ENCODE data around the gene THAP4. TPM values are rescaled to one million over a fixed set of nuclear protein-coding genes. Genes with fewer than 3 reads are reported as not detected.

Gene THAP4
- total RNA-seq, 2 donors from 2014 or later = 76.8 to 94.7 TPM

DNA sequence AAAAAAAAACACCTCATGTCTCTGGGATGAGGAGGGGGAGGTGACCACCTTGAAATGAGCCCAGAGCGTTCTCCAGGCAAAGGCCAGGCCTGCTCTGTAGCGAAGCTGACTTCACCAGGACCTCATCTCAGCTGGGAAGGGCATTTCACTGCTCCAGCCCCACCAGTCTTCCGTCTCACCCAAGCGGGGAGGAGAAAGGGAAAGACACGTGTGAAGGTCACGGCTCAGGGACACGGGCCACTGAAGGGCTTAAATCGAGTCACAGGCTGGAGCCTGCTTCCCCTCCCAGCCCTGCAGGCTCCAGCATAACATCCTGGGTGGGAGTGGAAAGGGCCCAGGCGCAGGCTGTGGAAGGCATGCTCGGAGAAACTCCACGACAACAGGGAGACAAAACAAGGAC, 18.1 kb downstream of the THAP4 start:
- no peak for DNase-seq (ENCODE audit: low spot score)
- peak overlapping the region in 1 of 2 donors; percentile 67 for H3K27ac ChIP-seq

GRCh38 chr2:241618296-241618805, 18.6 kb downstream of the THAP4 start:
- no peak for DNase-seq (ENCODE audit: low spot score)
- Histone ChIP-seq H3K4me1 (peaks cover 0 to 40% of the 10 kb centered on the region in 2 donors), H3K36me3 (no peaks in the 10 kb centered on the region), H3K27ac (peak overlapping the region; percentile 59 to 67), H3K27me3 (no peaks in the 10 kb centered on the region), H3K4me3 (no peak overlapping the region), H3K9me3 (no peaks in the 10 kb centered on the region)
- TF ChIP-seq, protein P1, sequence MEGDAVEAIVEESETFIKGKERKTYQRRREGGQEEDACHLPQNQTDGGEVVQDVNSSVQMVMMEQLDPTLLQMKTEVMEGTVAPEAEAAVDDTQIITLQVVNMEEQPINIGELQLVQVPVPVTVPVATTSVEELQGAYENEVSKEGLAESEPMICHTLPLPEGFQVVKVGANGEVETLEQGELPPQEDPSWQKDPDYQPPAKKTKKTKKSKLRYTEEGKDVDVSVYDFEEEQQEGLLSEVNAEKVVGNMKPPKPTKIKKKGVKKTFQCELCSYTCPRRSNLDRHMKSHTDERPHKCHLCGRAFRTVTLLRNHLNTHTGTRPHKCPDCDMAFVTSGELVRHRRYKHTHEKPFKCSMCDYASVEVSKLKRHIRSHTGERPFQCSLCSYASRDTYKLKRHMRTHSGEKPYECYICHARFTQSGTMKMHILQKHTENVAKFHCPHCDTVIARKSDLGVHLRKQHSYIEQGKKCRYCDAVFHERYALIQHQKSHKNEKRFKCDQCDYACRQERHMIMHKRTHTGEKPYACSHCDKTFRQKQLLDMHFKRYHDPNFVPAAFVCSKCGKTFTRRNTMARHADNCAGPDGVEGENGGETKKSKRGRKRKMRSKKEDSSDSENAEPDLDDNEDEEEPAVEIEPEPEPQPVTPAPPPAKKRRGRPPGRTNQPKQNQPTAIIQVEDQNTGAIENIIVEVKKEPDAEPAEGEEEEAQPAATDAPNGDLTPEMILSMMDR (IDR thresholded peaks at IDR 0.05) = no peak

More for the DNA sequence above, 18.1 kb downstream of the THAP4 start:
- TF ChIP-seq, protein P1 (IDR thresholded peaks at IDR 0.05) = no peak
- H3K4me1 ChIP-seq = peaks cover 0 to 40% of the 10 kb centered on the region in 2 donors
- no peaks in the 10 kb centered on the region for H3K9me3 ChIP-seq
- no peaks in the 10 kb centered on the region for H3K36me3 ChIP-seq
- no peaks in the 10 kb centered on the region for H3K27me3 ChIP-seq
- no peak overlapping the region for H3K4me3 ChIP-seq

DNA sequence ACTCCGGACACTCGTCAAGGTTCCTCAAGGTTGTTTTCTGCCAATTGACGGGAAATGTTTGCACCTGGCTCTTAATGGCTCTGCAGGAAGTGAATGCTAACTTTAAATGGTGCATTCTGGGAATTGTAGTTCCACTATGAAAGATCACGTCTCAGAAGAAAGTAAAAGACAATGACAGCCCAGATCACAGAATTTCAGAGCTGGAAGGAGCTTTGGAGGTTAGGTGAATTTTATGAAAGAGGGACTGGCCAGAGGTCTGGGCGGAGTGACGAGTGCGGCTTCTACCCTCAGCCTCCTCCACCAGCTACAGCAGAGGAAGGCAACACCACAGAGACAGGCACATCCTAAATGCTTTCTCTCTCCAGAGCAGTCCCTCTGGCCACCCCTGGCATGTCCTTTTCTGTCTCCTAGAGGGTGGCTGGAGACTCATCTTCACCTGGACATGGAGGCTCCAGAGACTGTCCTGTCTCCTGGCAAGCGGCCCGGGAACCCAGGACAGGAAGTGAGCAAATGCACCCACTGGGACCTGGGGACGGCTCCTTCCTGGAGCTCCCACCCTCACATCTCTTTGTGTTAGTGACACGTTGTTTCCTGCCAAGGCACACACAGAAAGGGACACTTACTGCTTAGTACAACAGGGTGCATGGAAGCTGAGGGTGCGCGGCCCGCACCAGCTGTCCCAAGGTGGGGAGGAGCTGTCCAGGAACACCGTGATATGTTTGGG, 19.4 kb downstream of the THAP4 start:
- peaks cover 0 to 42% of the 10 kb centered on the region in 2 donors for H3K4me1 ChIP-seq
- TF ChIP-seq, protein P1 (IDR thresholded peaks at IDR 0.05) = no peak
- DNase-seq (ENCODE audit: low spot score) = no peak
- H3K27me3 ChIP-seq = no peaks in the 10 kb centered on the region
- peak overlapping the region; percentile 23 to 39 for H3K4me3 ChIP-seq
- H3K9me3 ChIP-seq = no peaks in the 10 kb centered on the region
- no peaks in the 10 kb centered on the region for H3K36me3 ChIP-seq
- peak overlapping the region; percentile 59 to 67 for H3K27ac ChIP-seq

DNA sequence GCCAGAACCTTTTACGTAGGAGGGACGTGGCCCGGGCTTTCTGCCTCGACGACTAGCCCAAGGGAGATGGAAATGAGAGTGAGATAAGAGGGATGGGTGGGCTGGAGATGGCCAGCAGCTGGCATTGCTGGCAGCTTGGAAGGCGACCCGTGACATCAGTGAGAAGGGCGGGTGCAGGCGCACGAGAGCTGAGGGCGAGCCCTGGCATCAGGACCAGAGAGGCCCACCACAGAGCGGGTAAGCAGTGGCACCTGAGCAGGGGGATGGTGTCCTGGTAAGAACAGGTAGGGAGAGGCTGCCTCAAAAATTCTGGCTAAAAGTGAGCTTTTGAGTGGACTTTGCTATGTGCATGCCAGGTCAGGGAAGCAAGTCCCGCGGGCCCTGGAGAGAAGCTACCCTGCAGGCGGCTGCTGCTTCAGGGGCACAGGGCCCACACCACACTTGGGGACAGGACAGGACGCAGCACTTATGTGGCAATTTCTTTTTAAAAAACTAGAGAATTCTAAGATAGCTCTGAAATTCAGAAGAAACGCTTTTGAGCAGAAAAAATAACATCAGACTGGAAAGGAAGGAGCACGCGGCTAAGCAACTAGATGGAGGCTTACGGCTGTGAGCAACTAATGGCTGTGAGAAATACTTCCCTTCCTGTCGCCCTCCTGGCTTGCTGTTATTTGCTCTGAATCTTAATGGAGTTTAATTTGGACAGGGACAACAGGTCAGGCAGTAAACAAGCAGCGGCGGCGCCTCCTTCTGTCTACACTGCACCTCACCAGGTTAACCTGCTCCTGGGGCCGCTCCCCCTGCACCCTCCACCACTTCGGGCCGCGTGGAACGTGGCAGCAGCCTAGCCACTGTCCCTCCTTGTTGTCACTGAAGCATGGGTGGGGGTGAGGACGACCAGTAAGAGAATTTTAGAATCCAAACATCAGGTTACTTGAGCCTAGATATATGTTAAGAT, 20.5 kb downstream of the THAP4 start:
- TF ChIP-seq, protein P1 (IDR thresholded peaks at IDR 0.05) = no peak
- H3K9me3 ChIP-seq = no peaks in the 10 kb centered on the region
- no peak for DNase-seq (ENCODE audit: low spot score)
- H3K27me3 ChIP-seq = no peaks in the 10 kb centered on the region
- peak overlapping the region; percentile 59 to 67 for H3K27ac ChIP-seq
- no peaks in the 10 kb centered on the region for H3K36me3 ChIP-seq
- H3K4me3 ChIP-seq = peak overlapping the region; percentile 23 to 39
- H3K4me1 ChIP-seq = peaks cover 0 to 46% of the 10 kb centered on the region in 2 donors

DNA sequence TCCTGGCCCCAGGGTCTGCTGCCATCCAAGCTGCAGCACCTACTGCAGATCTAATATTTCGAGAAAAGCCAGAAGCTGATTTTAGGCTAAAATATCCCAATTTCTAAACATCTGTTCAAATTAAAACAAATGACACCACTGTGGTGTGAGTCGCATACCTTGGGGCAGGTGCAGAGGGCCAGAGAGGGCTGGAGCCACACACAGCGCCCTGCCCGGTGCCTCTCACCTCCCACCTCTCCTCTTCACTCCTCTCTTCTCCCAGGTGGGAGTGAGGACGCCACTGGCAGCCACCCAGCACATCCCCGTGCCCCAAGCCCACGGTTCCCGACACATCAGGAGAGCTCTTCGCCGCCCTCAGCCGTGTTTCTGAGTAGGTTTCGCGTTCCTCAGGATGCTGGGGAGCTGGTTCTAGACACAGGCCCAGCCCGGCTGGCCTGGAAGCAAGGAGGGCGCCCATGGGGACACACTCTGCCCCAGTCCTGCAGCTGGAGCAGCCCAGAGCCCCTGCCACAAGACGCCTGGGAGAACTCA, 21.4 kb downstream of the THAP4 start:
- no peaks in the 10 kb centered on the region for H3K27me3 ChIP-seq
- H3K4me1 ChIP-seq = peaks cover 0 to 48% of the 10 kb centered on the region in 2 donors
- TF ChIP-seq, protein P1 (IDR thresholded peaks at IDR 0.05) = no peak
- peak overlapping the region; percentile 59 to 67 for H3K27ac ChIP-seq
- no peaks in the 10 kb centered on the region for H3K36me3 ChIP-seq
- H3K4me3 ChIP-seq = no peak overlapping the region
- no peak for DNase-seq (ENCODE audit: low spot score)
- H3K9me3 ChIP-seq = no peaks in the 10 kb centered on the region
